Inflammatory macrophage treated with lipopolysaccharide for 1 hour (primary cell): Measurements from ENCODE around the gene BANP.
"Not testable (repeated sequence)": the region's sequence is repeated elsewhere in the genome, so short reads cannot be mapped to it uniquely, and the experiment has no call there.

Source experiments
- DNase-seq, 2 donors: peaks; one replicate each; pipeline ENCODE4 v3.0.0-alpha.2; 2020 to 2022

Gene BANP

GRCh38 chr16:88053479-88053878 lies 102.2 kb downstream of the BANP start:
- not testable (repeated sequence) for DNase-seq

GRCh38 chr16:88055356-88055755 lies 104.1 kb downstream of the BANP start:
- DNase-seq, result no peak

GRCh38 chr16:88056212-88056611 lies 105.0 kb downstream of the BANP start:
- no peak for DNase-seq

- no peak for DNase-seq
These were observed 106.4 kb downstream of the BANP start for GRCh38 chr16:88057656-88058055.

GRCh38 chr16:88058136-88058535 lies 106.9 kb downstream of the BANP start:
- DNase-seq, result no peak

GRCh38 chr16:88058817-88059216 lies 107.6 kb downstream of the BANP start:
- no peak for DNase-seq

GRCh38 chr16:88059701-88060386 lies 108.6 kb downstream of the BANP start:
- DNase-seq, result no peak

- DNase-seq, result no peak
These were observed 109.4 kb downstream of the BANP start for GRCh38 chr16:88060524-88061219.

GRCh38 chr16:88061346-88062110 lies 110.3 kb downstream of the BANP start:
- no peak for DNase-seq

- no peak for DNase-seq
These were observed 111.3 kb downstream of the BANP start for GRCh38 chr16:88062341-88063210.

- DNase-seq, result no peak
These were observed 112.1 kb downstream of the BANP start for GRCh38 chr16:88063211-88063773.

- DNase-seq, result no peak
These were observed 113.0 kb downstream of the BANP start for GRCh38 chr16:88064011-88064888.

- no peak for DNase-seq
These were observed 113.9 kb downstream of the BANP start for GRCh38 chr16:88064889-88065746.

- DNase-seq, result no peak
These were observed 114.5 kb downstream of the BANP start for GRCh38 chr16:88065747-88066142.

GRCh38 chr16:88066234-88066633 lies 115.0 kb downstream of the BANP start:
- DNase-seq, result no peak

- DNase-seq, result no peak
These were observed 115.7 kb downstream of the BANP start for GRCh38 chr16:88066680-88067529.

GRCh38 chr16:88067530-88068411 lies 116.5 kb downstream of the BANP start:
- DNase-seq, result no peak
